HCT116 (cell line): Measurements from ENCODE around the gene C10orf88.

ENCODE experiments used
- CBX3 ChIP-seq: IDR thresholded peaks from 2 replicates; pipeline ENCODE4 v1.6.1; 2012; ENCODE audit warnings: low read depth
- EZH2 ChIP-seq: fragments of 200-600 bp; sonication (generic); IDR thresholded peaks from 2 replicates; pipeline ENCODE4 v1.6.1; 2017; ENCODE audit warnings: antibody characterized with exemption, mixed run types
- EZH2phosphoT487 ChIP-seq: fragments of 200-600 bp; IDR thresholded peaks from 2 replicates; pipeline ENCODE4 v1.6.1; 2018; ENCODE audit warnings: antibody characterized with exemption, borderline replicate concordance
- FOSL1 ChIP-seq: IDR thresholded peaks from 2 replicates; pipeline ENCODE4 v1.6.1; 2012; ENCODE audit warnings: low read depth
- JUND ChIP-seq: IDR thresholded peaks from 2 replicates; pipeline ENCODE4 v1.6.1; 2012
- POLR2A ChIP-seq: IDR thresholded peaks from 2 replicates; pipeline ENCODE4 v1.7.0; 2011; ENCODE audit warnings: borderline replicate concordance; ENCODE audit not compliant: insufficient read depth, insufficient read length; ENCODE audit errors: extremely low read depth
- POLR2AphosphoS5 ChIP-seq: IDR thresholded peaks from 2 replicates; pipeline ENCODE4 v1.6.1; 2011; ENCODE audit warnings: mild to moderate bottlenecking, low read depth, low read length, moderate library complexity
- SIN3A ChIP-seq: IDR thresholded peaks from 2 replicates; pipeline ENCODE4 v1.6.1; 2012; ENCODE audit warnings: low read depth
- TCF7L2 ChIP-seq: IDR thresholded peaks from 2 replicates; pipeline ENCODE4 v1.7.0; 2011; ENCODE audit warnings: borderline replicate concordance, inconsistent platforms; ENCODE audit not compliant: insufficient read depth, insufficient read length; ENCODE audit errors: extremely low read depth
- YY1 ChIP-seq: IDR thresholded peaks from 2 replicates; pipeline ENCODE4 v1.6.1; 2011; ENCODE audit warnings: low read length, low read depth, moderate library complexity, mild to moderate bottlenecking; ENCODE audit not compliant: insufficient replicate concordance; ENCODE audit errors: extremely low read depth
- ZNF274 ChIP-seq: fragments of 200-500 bp; sonication (Bioruptor generic); IDR thresholded peaks from 2 replicates; pipeline ENCODE4 v1.6.1; 2014; ENCODE audit warnings: mild to moderate bottlenecking, low read depth, low read length, inconsistent platforms
- TF ChIP-seq, protein P1 (sequence below), 3 experiments: fragments of 200-600 bp in 1 of 3; sonication (generic) in 1 of 3; IDR thresholded peaks in 2 of 3; conservative IDR thresholded peaks in 1 of 3; 2 replicates each; pipeline ENCODE4 v1.5.1; 2012 to 2017; ENCODE audit warnings: low read depth in 2 of 3, low read length in 2 of 3, antibody characterized with exemption in 1 of 3, borderline replicate concordance in 1 of 3, control low read depth in 1 of 3, mild to moderate bottlenecking in 1 of 3, mixed read lengths in 1 of 3, mixed run types in 1 of 3, moderate library complexity in 1 of 3; ENCODE audit not compliant: insufficient read depth in 1 of 3
- TF ChIP-seq, protein P2 (sequence below): IDR thresholded peaks from 2 replicates; pipeline ENCODE4 v1.6.1; 2012
- TF ChIP-seq, protein P3 (sequence below): IDR thresholded peaks from 2 replicates; pipeline ENCODE4 v1.6.1; 2012; ENCODE audit warnings: low read depth

DNA sequence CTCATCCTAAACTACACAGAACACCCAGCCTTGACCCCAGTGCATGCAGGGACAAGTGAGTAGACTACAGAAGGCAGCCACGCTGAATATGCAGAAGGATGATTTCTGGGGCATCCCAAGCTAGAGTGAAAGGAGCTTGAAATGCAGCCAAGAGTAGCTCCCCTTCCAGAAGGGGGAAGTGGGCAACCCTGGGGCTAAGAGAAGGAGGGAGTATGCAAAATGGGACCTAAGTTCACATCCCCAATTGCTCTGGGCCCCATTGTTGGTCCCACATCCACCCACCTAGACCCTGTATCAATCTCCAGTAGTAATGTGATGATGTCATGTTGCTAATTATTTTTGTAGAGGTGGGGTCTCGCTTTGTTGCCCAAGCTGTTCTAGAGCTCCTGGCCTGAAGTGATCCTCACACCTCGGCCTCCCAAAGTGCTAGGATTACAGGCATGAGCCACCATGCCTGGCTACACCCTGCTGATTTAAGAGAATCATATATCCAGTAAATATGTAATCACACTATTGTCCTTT is 20.6 kb upstream of the C10orf88 start:
- TF ChIP-seq, protein P1, sequence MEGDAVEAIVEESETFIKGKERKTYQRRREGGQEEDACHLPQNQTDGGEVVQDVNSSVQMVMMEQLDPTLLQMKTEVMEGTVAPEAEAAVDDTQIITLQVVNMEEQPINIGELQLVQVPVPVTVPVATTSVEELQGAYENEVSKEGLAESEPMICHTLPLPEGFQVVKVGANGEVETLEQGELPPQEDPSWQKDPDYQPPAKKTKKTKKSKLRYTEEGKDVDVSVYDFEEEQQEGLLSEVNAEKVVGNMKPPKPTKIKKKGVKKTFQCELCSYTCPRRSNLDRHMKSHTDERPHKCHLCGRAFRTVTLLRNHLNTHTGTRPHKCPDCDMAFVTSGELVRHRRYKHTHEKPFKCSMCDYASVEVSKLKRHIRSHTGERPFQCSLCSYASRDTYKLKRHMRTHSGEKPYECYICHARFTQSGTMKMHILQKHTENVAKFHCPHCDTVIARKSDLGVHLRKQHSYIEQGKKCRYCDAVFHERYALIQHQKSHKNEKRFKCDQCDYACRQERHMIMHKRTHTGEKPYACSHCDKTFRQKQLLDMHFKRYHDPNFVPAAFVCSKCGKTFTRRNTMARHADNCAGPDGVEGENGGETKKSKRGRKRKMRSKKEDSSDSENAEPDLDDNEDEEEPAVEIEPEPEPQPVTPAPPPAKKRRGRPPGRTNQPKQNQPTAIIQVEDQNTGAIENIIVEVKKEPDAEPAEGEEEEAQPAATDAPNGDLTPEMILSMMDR (IDR thresholded peaks at IDR 0.05 in 2 of 3, conservative IDR thresholded peaks at IDR 0.05 in 1 of 3; ENCODE audit: borderline replicate concordance in 1 of 3, insufficient read depth in 1 of 3, low read depth in 2 of 3, low read length in 2 of 3) = no peak
- TF ChIP-seq, protein P2, sequence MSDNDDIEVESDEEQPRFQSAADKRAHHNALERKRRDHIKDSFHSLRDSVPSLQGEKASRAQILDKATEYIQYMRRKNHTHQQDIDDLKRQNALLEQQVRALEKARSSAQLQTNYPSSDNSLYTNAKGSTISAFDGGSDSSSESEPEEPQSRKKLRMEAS = no peak
- TF ChIP-seq SIN3A = no peak
- TF ChIP-seq FOSL1 = no peak
- TF ChIP-seq EZH2 = no peak
- TF ChIP-seq POLR2A = no peak
- no peak for TF ChIP-seq ZNF274
- TF ChIP-seq EZH2phosphoT487 = no peak
- TF ChIP-seq CBX3 = no peak
- no peak for TF ChIP-seq JUND
- no peak for TF ChIP-seq YY1
- TF ChIP-seq TCF7L2 = no peak
- TF ChIP-seq, protein P3, sequence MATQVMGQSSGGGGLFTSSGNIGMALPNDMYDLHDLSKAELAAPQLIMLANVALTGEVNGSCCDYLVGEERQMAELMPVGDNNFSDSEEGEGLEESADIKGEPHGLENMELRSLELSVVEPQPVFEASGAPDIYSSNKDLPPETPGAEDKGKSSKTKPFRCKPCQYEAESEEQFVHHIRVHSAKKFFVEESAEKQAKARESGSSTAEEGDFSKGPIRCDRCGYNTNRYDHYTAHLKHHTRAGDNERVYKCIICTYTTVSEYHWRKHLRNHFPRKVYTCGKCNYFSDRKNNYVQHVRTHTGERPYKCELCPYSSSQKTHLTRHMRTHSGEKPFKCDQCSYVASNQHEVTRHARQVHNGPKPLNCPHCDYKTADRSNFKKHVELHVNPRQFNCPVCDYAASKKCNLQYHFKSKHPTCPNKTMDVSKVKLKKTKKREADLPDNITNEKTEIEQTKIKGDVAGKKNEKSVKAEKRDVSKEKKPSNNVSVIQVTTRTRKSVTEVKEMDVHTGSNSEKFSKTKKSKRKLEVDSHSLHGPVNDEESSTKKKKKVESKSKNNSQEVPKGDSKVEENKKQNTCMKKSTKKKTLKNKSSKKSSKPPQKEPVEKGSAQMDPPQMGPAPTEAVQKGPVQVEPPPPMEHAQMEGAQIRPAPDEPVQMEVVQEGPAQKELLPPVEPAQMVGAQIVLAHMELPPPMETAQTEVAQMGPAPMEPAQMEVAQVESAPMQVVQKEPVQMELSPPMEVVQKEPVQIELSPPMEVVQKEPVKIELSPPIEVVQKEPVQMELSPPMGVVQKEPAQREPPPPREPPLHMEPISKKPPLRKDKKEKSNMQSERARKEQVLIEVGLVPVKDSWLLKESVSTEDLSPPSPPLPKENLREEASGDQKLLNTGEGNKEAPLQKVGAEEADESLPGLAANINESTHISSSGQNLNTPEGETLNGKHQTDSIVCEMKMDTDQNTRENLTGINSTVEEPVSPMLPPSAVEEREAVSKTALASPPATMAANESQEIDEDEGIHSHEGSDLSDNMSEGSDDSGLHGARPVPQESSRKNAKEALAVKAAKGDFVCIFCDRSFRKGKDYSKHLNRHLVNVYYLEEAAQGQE = no peak
- no peak for TF ChIP-seq POLR2AphosphoS5
